ENCODE measurements around the gene NUP188. TPM values are rescaled to one million over a fixed set of nuclear protein-coding genes. Genes with fewer than 3 reads are reported as not detected.

The NUP188 gene
- total and polyA plus RNA-seq, 10 of the 15 experiments (the other 5 are each of a cell fraction or from before 2014, with no cell fraction given), result 1.4 to 73.7 (median 48.9) TPM

GRCh38 chr9:128928624-128929023 lies 18.9 kb upstream of the NUP188 start:
- intact Hi-C loops (cut with micrococcal nuclease; ENCODE audit: unreplicated experiment) (loop anchor here (1.0 to 5.0 kb wide), 3 partner anchors 46 to 281 kb away; partner anchors contain the start of genes KYAT1 and LRRC8A), in situ Hi-C loops (cut with MboI) (loop anchor here (5.0 kb wide), 1 partner anchor 66 kb away; no protein-coding TSS in a partner anchor)
- no peak overlapping the region for H3K9ac ChIP-seq (ENCODE audit: control insufficient read depth, insufficient read depth, low read length)
- no peak for DNase-seq (ENCODE audit: low read depth, low spot score)
- no peak for ATAC-seq
- BruUV-seq (replicated peaks), result no TSS peak
- no peak overlapping the region for H3K4me2 ChIP-seq (ENCODE audit: control insufficient read depth, insufficient read depth)
- ChIA-PET CTCF (interaction anchor here (0.7 to 8.0 kb wide), 35 partner anchors 9 to 567 kb away, joined by 3 to 158 read pairs (median 4); partner anchors contain the start of genes ENDOG, KYAT1, LRRC8A and PKN3), SMC1A (ENCODE audit: uncharacterized antibody, unreplicated experiment) (interaction anchor here (1.0 to 5.1 kb wide), 8 partner anchors 20 to 566 kb away, joined by 3 to 53 read pairs (median 4); partner anchors contain the start of gene SPOUT1), POLR2A (interaction anchor here (0.6 to 1.4 kb wide), 5 partner anchors 18 to 229 kb away, joined by 3 to 4 read pairs (median 3); partner anchors contain the start of gene ENDOG), RAD21 (ENCODE audit: unreplicated experiment) (interaction anchor here (1.1 to 3.1 kb wide), 8 partner anchors 52 to 566 kb away, joined by 3 to 14 read pairs (median 6); partner anchors contain the start of genes ENDOG and SPOUT1)
- 23% methylated on average over 2 of the region's 2 CpGs for WGBS (ENCODE audit: insufficient coverage, insufficient replicate concordance, low lambda C conversion rate, missing lambda C conversion rate)
- no peaks in the 10 kb centered on the region for H3K4me1 ChIP-seq (ENCODE audit: control insufficient read depth, insufficient read depth, low read length)
- H3K36me3 ChIP-seq (ENCODE audit: control insufficient read depth in 2 of 2, insufficient read depth in 2 of 2, low read length in 1 of 2), result no peaks in the 10 kb centered on the region
- no peaks in the 10 kb centered on the region for H3K27me3 ChIP-seq (replicated peaks in 1 of 2; ENCODE audit: control insufficient read depth in 2 of 2, insufficient read depth in 2 of 2, low read length in 1 of 2)
- H3K79me2 ChIP-seq (ENCODE audit: control insufficient read depth, insufficient read depth, low read length), result no peaks in the 10 kb centered on the region
- no peaks in the 10 kb centered on the region for H3K9me3 ChIP-seq (replicated peaks; ENCODE audit: control insufficient read depth, insufficient read depth, low read length)
- H4K20me1 ChIP-seq (ENCODE audit: control insufficient read depth, insufficient read depth), result no peaks in the 10 kb centered on the region
- FAIRE-seq, result no peak
- no peak overlapping the region for H3K4me3 ChIP-seq
- H3K27ac ChIP-seq (ENCODE audit: control insufficient read depth, insufficient read depth), result no peak overlapping the region
- H2AFZ ChIP-seq (ENCODE audit: control insufficient read depth, low read depth, low read length), result no peak overlapping the region
- TF ChIP-seq SMAD5 (IDR thresholded peaks at IDR 0.05; ENCODE audit: low read depth) (no peak), ZBTB11 (CRISPR knock-in tag; IDR thresholded peaks at IDR 0.05) (no peak), PKNOX1 (IDR thresholded peaks at IDR 0.05) (no peak), ASH2L (IDR thresholded peaks at IDR 0.05; ENCODE audit: borderline replicate concordance, low read depth) (no peak), SMAD1 (IDR thresholded peaks at IDR 0.05; ENCODE audit: low read depth, partially characterized antibody) (no peak), PRDM15 (CRISPR knock-in tag; IDR thresholded peaks at IDR 0.05) (no peak), ATF2 (IDR thresholded peaks at IDR 0.05; ENCODE audit: low read length) (no peak), RUNX3 (IDR thresholded peaks at IDR 0.05; ENCODE audit: low read length) (no peak), HDGF (IDR thresholded peaks at IDR 0.05) (no peak)
- TF ChIP-seq, protein P1, sequence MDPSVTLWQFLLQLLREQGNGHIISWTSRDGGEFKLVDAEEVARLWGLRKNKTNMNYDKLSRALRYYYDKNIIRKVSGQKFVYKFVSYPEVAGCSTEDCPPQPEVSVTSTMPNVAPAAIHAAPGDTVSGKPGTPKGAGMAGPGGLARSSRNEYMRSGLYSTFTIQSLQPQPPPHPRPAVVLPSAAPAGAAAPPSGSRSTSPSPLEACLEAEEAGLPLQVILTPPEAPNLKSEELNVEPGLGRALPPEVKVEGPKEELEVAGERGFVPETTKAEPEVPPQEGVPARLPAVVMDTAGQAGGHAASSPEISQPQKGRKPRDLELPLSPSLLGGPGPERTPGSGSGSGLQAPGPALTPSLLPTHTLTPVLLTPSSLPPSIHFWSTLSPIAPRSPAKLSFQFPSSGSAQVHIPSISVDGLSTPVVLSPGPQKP (IDR thresholded peaks at IDR 0.05; ENCODE audit: low read depth, low read length), result no peak
- TF ChIP-seq, protein P2, sequence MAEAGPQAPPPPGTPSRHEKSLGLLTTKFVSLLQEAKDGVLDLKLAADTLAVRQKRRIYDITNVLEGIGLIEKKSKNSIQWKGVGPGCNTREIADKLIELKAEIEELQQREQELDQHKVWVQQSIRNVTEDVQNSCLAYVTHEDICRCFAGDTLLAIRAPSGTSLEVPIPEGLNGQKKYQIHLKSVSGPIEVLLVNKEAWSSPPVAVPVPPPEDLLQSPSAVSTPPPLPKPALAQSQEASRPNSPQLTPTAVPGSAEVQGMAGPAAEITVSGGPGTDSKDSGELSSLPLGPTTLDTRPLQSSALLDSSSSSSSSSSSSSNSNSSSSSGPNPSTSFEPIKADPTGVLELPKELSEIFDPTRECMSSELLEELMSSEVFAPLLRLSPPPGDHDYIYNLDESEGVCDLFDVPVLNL (IDR thresholded peaks at IDR 0.05; ENCODE audit: low read depth, low read length), result no peak

Measured in GM12878 (cell line).